Tibial nerve (tissue), 4 donors: Measurements from ENCODE around the gene SNX13.
"Not testable (repeated sequence)": the region's sequence is repeated elsewhere in the genome, so short reads cannot be mapped to it uniquely, and the experiment has no call there.

ENCODE experiments used
- EP300 ChIP-seq, 2 donors: sonication (generic); formaldehyde crosslinking; IDR thresholded peaks; one replicate each; pipeline ENCODE4 v1.6.1; 2017; ENCODE audit warnings: antibody characterized with exemption in 2 of 2, mild to moderate bottlenecking in 1 of 2
- POLR2A ChIP-seq, 2 donors: fragments of 450-650 bp; IDR thresholded peaks; one replicate each; pipeline ENCODE4 v1.6.1; 2017; ENCODE audit warnings: antibody characterized with exemption in 2 of 2, mild to moderate bottlenecking in 2 of 2, moderate library complexity in 2 of 2
- TF ChIP-seq, protein P1 (sequence below), 5 experiments: fragments of 200-600 bp in 3 of 5; fragments of 450-650 bp in 2 of 5; sonication (generic) in 3 of 5; IDR thresholded peaks; one replicate each; pipeline ENCODE4 v1.5.1; 2016 to 2019; ENCODE audit warnings: antibody characterized with exemption in 5 of 5, mild to moderate bottlenecking in 3 of 5, moderate library complexity in 2 of 5

DNA sequence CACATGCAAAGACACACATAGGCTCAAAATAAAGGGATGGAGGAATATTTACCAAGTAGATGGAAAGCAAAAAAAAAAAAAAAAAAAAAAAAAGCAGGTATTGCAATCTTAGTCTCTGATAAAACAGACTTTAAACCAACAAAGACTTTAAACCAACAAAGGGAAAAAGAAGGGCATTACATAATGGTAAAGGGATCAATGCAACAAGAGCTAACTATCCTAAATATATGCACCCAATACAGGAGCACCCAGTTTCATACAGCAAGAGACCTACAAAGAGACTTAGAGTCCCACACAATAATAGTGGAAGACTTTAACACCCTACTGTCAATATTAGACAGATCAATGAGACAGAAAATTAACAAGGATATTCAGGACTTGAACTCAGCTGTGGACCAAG is 131.1 kb downstream of the SNX13 start:
- TF ChIP-seq, protein P1, sequence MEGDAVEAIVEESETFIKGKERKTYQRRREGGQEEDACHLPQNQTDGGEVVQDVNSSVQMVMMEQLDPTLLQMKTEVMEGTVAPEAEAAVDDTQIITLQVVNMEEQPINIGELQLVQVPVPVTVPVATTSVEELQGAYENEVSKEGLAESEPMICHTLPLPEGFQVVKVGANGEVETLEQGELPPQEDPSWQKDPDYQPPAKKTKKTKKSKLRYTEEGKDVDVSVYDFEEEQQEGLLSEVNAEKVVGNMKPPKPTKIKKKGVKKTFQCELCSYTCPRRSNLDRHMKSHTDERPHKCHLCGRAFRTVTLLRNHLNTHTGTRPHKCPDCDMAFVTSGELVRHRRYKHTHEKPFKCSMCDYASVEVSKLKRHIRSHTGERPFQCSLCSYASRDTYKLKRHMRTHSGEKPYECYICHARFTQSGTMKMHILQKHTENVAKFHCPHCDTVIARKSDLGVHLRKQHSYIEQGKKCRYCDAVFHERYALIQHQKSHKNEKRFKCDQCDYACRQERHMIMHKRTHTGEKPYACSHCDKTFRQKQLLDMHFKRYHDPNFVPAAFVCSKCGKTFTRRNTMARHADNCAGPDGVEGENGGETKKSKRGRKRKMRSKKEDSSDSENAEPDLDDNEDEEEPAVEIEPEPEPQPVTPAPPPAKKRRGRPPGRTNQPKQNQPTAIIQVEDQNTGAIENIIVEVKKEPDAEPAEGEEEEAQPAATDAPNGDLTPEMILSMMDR (IDR thresholded peaks at IDR 0.05) = not testable (repeated sequence)
- TF ChIP-seq POLR2A, EP300 (IDR thresholded peaks at IDR 0.05): not testable (repeated sequence)
